ENCODE measurements around the gene JMJD8.

Gene JMJD8

DNA sequence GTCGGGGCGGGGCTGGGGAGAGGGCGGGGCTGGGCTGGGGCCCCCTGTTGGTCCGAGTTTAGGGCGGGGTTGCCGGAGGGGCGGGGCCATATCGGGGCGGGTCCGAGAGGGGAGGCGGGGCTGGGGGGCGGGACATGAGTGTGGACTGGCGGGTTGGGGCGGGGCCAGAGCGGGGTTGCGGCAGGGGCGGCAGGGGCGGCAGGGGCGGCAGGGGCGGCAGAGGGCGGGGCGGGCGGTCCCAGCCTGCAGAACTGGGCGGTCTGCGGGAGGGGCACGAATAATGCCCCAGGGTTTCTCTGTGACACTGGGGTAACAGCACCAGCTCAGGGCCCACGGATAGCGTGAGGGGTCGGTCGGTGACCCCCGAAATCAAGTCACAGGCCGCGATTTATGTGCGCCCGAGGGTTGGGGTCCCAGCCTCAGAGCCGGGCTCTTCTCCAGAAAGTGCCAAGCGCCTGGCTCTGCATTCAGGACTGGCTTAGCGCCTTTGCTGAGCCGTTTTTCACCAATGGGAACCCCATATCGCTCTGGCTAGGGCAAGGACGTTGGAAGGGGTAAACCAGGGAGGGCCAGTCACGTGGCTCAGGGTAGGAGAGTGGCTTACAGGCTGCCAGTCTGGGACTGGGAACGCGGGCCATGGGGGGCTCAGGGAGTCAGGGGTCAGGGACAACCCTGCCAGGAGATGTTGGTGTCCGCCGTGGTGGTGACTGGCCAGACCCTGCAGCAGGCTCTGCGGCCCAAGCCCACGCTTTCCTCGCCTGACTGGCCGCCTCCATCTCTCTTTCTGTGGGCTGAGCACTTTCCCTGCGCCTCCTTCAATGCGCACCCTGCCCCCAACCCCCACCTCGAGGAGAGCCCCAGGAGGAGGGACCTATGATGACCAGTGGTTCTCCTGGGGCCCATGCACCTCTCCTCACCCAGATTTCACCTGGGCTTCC, 46.8 kb downstream of the JMJD8 start:
- DNase-seq = peak; percentile 92

DNA sequence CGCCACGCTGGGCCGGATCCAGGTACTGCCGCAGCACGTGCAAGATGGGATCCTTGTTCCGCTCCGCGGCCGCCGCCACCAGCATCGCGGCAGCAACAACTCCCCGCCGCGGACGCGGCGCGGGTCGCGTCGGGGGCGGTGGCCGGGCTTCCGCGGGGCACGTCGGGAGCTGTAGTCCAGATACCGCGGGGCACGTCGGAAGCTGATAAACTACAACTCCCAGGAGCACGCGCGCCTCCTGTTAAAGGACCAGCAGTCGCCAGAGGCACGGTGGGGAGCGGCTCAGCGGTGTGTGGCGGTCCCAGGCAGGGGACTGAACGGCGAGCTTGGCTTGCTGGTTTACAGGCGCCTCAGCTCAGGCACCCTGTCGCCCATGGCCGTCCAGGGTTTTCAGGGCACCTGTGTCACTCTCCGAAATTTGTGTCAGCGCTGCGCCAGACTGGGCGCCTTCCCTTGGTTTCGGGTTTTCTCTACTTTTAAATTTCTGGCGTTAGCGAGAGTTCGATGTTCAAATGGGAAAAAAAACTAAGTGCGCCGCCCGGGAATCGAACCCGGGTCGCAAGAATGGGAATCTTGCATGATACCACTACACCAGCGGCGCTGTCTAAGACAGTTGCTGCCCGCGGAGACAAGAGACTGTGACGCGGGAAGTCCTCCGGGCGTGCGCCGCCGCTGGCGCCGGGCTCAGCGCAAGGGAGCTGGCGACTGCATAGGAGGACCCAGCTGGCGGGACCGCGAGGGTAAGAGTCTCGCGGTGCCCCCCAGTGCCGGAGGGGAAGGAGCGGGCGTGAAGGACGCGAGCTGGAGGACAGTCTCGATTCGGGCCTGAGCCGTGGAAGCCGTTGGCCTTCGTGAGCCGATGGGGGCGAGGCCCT, 47.7 kb downstream of the JMJD8 start, which contains the start of gene METTL26:
Gene METTL26 (minus strand): TSS at position 100 of the 875 bp plus-strand sequence. CDS start 15 bp downstream, at position 85.
- peak; percentile 96 for DNase-seq

DNA sequence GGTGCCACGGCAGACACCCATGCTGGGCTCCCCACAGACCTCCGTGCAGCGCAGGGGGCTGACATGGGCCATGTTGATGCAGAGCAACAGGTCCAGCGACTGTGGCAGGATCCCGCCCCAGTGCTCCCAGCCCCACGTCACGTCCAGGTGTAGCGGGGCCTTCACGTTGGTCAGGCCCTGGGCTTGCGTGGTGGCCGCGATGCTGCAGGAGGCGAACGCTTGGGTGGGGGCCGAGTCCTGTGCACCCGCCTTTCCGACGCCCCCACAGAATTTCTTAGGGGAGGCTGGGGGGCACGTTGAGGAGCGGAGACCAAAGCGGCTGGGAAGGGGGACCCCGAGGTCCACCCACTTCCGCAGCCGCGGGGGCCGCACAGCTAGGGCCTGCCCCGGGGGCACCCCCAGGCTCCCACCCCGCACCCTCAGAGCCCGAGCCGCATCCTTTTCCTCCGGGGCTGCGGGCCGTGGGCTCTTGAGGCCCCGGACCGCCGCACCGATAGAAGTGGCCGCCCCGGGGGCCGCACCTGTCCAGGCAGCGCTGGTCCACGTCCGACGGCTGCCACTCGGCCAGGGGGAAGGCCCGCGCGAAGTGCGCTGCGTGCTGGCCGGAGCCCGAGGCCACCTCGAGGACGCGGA, 48.4 kb downstream of the JMJD8 start:
- peak; percentile 22 for DNase-seq

DNA sequence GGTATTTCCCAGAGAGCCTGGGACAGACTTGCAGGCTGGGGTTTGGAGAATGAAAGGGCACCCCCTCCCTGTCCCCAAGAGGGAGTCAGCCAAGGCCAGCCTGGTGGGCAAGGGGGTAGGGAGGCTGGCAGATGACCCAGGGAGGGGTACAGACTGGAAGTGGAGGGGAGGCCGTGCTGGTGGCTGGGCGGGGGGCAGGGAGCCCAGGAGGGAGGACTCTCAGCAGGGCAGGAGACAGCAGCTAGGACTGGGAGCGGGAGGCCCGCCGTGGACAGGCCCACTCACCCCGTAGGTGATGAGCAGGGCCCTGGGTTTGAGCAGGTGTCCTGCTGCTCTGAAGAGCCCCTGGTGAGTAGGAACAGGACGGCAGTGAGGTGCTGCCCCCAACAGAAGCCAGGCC, 49.1 kb downstream of the JMJD8 start:
- no peak for DNase-seq

DNA sequence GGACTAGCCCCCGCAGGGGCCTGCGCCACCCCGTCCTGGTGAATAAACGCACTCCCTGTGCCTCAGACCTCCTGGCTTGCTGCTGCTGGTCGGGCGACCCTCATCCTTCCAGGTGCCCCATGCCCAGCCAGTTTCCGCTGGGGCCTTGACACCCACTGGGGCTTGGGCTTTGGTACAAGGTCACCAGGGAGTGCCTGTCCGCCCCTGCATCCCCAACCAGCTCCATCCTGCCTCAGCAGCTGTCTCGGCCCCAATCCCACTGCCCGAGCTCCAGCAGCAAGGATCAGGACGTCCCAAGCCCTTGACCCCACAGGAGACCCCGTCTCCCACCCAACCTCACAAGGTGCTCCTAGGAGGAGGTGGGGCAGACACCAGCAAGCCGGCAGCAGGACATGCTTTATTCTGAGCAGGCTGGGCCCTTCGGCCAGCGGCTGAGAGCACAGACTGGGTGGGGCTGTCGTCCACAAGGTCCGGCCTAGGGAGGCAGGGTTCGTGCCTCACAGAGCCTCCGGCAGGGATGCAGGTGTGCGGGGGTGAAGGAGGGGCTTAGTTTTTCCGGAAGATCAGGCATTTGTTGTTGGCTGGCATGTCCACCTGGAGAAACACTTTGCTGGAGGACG, 50.0 kb downstream of the JMJD8 start:
- DNase-seq = no peak

DNA sequence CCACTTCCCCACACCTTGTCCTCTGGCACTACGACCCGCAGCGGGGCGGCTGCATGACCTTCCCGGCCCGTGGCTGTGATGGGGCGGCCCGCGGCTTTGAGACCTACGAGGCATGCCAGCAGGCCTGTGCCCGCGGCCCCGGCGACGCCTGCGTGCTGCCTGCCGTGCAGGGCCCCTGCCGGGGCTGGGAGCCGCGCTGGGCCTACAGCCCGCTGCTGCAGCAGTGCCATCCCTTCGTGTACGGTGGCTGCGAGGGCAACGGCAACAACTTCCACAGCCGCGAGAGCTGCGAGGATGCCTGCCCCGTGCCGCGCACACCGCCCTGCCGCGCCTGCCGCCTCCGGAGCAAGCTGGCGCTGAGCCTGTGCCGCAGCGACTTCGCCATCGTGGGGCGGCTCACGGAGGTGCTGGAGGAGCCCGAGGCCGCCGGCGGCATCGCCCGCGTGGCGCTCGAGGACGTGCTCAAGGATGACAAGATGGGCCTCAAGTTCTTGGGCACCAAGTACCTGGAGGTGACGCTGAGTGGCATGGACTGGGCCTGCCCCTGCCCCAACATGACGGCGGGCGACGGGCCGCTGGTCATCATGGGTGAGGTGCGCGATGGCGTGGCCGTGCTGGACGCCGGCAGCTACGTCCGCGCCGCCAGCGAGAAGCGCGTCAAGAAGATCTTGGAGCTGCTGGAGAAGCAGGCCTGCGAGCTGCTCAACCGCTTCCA, 50.6 kb downstream of the JMJD8 start:
- no peak for DNase-seq

DNA sequence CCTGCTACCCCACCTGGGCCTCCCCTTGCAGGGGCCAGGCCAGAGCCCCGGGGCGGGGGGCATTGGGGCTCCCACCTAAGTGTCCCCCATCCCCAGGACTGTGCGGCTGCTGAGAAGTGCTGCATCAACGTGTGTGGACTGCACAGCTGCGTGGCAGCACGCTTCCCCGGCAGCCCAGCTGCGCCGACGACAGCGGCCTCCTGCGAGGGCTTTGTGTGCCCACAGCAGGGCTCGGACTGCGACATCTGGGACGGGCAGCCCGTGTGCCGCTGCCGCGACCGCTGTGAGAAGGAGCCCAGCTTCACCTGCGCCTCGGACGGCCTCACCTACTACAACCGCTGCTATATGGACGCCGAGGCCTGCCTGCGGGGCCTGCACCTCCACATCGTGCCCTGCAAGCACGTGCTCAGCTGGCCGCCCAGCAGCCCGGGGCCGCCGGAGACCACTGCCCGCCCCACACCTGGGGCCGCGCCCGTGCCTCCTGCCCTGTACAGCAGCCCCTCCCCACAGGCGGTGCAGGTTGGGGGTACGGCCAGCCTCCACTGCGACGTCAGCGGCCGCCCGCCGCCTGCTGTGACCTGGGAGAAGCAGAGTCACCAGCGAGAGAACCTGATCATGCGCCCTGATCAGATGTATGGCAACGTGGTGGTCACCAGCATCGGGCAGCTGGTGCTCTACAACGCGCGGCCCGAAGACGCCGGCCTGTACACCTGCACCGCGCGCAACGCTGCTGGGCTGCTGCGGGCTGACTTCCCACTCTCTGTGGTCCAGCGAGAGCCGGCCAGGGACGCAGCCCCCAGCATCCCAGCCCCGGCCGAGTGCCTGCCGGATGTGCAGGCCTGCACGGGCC, 51.4 kb downstream of the JMJD8 start:
- DNase-seq = no peak

DNA sequence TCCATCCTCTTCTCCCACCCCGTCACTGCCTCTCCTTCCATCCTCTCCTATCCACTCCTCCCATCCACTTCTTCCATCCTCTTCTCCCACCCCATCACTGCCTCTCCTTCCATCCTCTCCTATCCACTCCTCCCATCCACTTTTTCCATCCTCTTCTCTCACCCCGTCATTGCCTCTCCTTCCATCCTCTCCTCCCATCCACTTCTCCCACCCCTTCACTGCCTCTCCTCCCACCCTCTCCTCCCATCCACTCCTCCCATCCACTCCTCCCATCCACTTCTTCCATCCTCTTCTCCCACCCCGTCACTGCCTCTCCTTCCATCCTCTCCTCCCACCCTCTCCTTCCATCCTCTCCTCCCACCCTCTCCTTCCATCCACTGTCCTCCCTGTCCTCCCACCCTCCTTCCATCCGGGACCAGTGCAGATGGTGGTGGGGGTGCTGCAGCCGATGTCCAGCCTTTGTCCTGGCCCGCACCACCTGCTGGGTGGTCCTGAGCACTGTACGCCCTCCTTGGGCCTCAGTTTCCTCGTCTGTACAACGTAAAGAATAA, 52.3 kb downstream of the JMJD8 start:
- DNase-seq = no peak
